ENCODE measurements around the gene SEC24A.
"Not testable (repeated sequence)": the region's sequence is repeated elsewhere in the genome, so short reads cannot be mapped to it uniquely, and the experiment has no call there.

Gene SEC24A

DNA sequence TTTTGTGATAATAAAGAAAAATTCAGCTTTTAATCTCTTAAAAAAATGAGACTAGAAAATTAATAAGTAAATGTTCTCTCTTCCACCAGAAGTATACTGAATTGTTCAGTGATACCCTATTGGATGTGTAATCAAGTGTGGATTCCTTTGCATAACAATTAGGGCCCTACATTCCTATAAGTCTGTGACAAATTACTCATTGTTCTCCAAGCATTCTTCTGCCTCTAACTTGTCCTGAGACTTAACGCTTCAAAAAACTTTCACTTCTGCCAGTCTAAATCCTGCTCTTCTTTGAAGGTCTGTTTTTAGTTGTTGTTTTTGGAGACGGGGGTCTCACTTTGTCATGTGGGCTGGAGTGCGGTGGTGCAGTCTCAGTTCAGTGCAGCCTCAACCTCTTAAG, 100.8 kb downstream of the SEC24A start:
- no peak for DNase-seq (ENCODE audit: low spot score)

DNA sequence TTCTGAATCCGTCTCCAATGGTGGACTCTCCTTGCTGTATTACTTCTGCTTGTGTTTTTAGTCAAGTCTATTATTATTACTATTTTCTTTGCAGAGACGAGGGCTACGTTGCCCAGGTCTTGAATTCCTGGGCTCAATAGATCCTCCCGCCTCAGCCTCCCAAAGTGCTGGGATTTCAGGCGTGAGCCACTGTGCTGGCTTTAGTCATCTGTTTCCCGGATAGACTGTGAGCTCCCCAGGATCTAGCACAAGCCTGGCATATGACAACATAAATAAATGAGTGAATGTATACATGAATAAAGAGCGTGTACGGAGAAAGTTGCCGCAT, 109.6 kb downstream of the SEC24A start:
- DNase-seq (ENCODE audit: low spot score): no peak

DNA sequence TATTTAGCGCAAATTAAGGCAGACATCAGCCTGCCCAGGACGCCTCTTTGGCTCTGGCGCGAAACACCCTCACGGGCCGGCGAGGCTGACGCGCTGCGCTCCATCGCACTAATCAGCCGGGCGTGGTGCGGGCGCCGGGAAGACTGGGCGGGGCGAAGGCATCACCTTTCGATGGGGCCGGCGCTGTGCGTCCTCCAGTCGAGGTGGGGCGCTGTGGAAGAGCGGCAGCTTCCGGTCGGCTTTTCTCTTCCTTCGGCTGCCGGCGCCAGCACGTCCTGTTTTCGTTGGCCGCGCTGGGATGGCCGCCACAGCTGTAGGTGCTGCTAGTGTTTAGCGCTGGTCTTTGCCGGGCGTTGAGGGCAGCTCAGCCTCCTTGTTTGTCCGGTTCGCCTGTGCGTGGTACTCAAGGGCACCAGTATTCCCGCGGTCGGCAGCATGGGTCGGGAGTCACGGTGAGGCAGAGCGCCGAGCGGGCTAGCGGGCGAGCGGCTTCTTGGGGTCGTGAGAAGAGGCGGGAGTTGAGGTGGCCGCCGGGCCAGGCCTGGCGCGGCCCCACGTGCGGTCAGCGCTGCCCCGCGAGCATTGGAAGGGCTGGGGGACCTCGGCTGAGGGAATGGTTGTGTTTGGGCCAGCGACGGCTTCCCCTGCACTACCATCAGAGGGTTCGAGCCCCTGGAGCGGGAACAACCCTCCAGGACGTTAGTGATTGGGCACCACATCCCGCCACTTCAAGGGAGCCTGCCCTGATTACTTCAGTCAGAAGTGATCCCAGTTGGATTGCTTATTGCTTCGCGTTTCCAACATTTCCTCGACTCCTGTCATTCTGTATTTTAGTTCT, 110.1 kb downstream of the SEC24A start, which contains the start of gene DDX46:
Gene DDX46 (plus strand): TSS at position 276 of the 838 bp plus-strand sequence. CDS start 160 bp downstream, at position 436.
- peak; percentile 94 for DNase-seq (ENCODE audit: low spot score)

- DNase-seq (ENCODE audit: low spot score): not testable (repeated sequence)
Measured at GRCh38 chr5:134767528-134768291, 119.1 kb downstream of the SEC24A start.

DNA sequence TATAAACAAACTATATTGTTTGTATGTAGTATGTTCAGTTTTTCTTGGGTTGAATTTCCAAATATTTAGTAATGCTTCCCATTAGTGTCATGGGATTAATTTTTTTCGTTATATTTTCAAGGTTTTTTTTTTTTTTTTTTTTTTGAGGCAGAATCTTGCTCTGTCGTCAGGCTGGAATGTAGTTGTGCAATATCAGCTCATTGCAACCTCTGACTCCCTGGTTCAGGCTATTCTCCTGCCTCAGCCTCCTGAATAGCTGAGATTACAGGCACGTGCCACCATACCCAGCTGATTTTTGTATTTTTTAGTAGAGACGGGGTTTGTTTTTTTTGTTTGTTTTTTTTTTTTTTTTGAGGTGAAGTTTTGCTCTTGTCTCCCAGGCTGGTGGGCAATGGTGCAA, 120.6 kb downstream of the SEC24A start:
- DNase-seq (ENCODE audit: low spot score): no peak

DNA sequence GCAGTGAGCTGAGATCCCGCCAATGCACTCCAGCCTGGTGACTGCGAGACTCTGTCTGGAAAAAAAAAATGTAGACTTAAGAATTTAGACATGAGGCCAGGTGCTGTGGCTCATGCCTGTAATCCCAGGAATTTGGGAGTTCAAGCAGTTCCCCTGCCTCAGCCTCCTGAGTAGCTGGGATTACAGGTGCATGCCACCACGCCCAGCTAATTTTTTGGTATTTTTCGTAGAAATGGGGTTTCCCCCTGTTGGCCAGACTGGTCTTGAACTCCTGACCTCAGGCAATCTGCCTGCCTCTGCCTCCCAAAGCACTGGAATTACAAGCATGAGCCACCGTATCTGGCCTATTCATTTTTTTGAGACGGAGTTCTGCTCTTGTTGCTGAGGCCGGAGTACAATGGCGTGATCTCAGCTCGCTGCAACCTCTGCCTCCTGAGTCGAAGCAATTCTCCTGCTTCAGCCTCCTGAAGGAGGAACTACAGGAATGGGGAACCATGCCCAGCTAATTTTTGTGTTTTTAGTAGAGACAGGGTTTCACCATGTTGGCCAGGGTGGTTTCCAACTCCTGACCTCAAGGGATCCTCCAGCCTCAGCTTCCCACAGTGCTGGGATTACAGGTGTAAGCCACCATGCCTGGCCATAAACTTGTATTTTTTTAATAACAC, 124.0 kb downstream of the SEC24A start:
- DNase-seq (ENCODE audit: low spot score): no peak

DNA sequence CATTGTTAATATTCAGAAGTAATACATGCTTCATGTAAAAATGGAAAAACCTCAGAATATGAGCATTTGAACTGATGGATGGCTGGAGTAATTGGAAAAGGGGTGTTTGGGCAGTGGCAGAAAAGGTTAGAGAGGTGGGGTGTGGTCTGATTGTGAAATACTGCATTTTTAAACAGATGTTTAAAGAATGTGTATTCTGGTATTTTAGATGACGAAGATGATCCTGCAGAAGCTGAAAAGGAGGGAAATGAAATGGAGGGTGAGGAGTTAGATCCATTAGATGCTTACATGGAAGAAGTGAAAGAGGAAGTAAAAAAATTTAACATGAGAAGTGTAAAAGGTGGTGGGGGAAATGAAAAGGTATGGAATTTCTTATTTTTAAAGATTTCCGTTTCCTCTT, 128.8 kb downstream of the SEC24A start:
- DNase-seq (ENCODE audit: low spot score): no peak

Data from left forelimb (tissue), 1 donor.